OCI-LY7 (cell line): ENCODE results near the gene LSS.

Source experiments
- EZH2phosphoT487 ChIP-seq: fragments of 200-600 bp; sonication (generic); IDR thresholded peaks from 2 replicates; pipeline ENCODE4 v1.6.1; 2018; ENCODE audit warnings: low read depth, borderline replicate concordance, mild to moderate bottlenecking, mixed run types, antibody characterized with exemption, low read length, moderate library complexity, mixed read lengths
- TF ChIP-seq, protein P1 (sequence below): fragments of 200-600 bp; sonication (generic); conservative IDR thresholded peaks from 2 replicates; pipeline ENCODE4 v1.5.1; 2014; ENCODE audit warnings: mild to moderate bottlenecking, antibody characterized with exemption, low read length, moderate library complexity, mixed read lengths

DNA sequence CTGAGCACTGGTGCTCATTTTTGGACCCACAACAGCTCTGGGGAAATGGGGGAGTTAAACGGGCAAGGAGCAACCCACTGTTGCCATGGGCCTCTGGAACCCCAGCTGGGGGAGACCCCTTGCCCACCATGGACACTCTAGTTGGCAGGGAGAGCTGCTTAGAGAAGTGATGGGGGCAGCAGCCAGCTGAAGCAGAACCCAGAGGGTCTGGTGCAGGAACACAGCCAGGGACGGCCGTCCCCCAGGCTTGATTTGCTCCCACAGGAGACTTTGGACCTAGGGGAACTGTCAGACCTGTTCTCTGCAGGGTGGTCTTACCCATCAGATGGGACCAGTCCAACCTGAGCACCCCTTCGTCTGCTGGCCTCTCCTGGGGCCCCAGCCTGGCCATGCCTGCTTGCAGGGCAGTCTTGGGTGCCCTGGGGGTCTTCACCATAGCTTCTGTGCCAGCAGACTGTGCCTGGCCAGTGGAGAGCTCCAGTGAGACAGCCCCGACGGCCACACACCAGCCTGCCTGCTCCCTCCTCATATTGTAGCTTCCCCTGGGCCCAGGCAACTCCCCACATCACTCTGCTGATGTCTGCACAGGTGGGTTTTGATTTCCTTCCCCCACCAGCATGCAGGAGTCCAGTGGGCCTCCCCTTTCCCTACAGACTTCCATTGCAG is 55.6 kb downstream of the LSS start:
- TF ChIP-seq, protein P1, sequence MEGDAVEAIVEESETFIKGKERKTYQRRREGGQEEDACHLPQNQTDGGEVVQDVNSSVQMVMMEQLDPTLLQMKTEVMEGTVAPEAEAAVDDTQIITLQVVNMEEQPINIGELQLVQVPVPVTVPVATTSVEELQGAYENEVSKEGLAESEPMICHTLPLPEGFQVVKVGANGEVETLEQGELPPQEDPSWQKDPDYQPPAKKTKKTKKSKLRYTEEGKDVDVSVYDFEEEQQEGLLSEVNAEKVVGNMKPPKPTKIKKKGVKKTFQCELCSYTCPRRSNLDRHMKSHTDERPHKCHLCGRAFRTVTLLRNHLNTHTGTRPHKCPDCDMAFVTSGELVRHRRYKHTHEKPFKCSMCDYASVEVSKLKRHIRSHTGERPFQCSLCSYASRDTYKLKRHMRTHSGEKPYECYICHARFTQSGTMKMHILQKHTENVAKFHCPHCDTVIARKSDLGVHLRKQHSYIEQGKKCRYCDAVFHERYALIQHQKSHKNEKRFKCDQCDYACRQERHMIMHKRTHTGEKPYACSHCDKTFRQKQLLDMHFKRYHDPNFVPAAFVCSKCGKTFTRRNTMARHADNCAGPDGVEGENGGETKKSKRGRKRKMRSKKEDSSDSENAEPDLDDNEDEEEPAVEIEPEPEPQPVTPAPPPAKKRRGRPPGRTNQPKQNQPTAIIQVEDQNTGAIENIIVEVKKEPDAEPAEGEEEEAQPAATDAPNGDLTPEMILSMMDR = no peak
- TF ChIP-seq EZH2phosphoT487 = no peak
